Chondrocyte (in vitro differentiated cells): ENCODE measurements around the gene EEF1A2. TPM values are rescaled to one million over a fixed set of nuclear protein-coding genes. Genes with fewer than 3 reads are reported as not detected.
A peak's percentile ranks its signal among the peaks of the same experiment; 100 is the strongest.

Experiments
- DNase-seq: peaks from one replicate; pipeline ENCODE4 v3.0.0; 2021; ENCODE audit warnings: mixed read lengths, low spot score
- H3K27ac Mint-ChIP-seq: one replicate; pipeline ENCODE4 v1.8.0; 2021; ENCODE audit warnings: mild to moderate bottlenecking, moderate library complexity, mixed read lengths; ENCODE audit not compliant: unreplicated experiment
- H3K27me3 Mint-ChIP-seq: 2 replicates; pipeline ENCODE4 v1.8.0; 2021; ENCODE audit warnings: low read depth, mixed read lengths
- H3K36me3 Mint-ChIP-seq: 2 replicates; pipeline ENCODE4 v1.8.0; 2021; ENCODE audit warnings: low read depth, mixed read lengths
- H3K4me1 Mint-ChIP-seq: 2 replicates; pipeline ENCODE4 v1.8.0; 2021; ENCODE audit warnings: low read depth, mild to moderate bottlenecking, mixed read lengths
- H3K4me3 Mint-ChIP-seq: one replicate; pipeline ENCODE4 v1.8.0; 2021; ENCODE audit warnings: mild to moderate bottlenecking, moderate library complexity, mixed read lengths; ENCODE audit not compliant: unreplicated experiment
- H3K9me3 Mint-ChIP-seq: 2 replicates; pipeline ENCODE4 v1.8.0; 2021; ENCODE audit warnings: low read depth, mixed read lengths
- total RNA-seq: library from RNA; stranded (reverse); gene quantifications from 3 replicates; pipeline ENCODE4 v1.2.1, GENCODE V29; 2021
- TF ChIP-seq, protein P1 (sequence below): fragments of 200-600 bp; sonication (generic); IDR thresholded peaks from 2 replicates; pipeline ENCODE4 v1.5.0; 2021; ENCODE audit warnings: antibody characterized with exemption, mild to moderate bottlenecking, moderate library complexity

The EEF1A2 gene
- total RNA-seq, 1 donor from 2014 or later, result 5.5 TPM

DNA sequence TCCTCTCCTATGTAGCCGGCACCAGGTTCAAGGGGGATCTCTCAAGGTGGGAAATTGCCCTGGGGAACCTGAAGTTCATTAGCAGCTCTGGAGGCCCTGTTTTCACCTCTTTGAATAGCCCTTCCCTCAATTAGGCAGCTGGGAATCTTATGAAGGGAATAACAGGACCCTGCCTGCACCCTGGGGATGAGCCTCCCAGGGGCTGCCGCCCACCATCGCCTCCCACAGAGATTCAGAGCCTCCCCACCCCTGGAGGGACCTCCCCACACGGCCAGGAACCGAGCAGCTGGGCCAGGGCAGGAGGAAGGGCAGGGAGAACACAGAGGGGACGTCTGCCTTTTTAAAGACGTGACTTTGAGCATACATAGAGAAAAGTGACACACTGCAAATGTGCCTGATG is 4.6 kb upstream of the EEF1A2 start:
- H3K27ac Mint-ChIP-seq, result no peak overlapping the region
- H3K27me3 Mint-ChIP-seq, result peaks cover 8% of the 10 kb centered on the region
- no peak for DNase-seq
- H3K4me3 Mint-ChIP-seq, result no peak overlapping the region
- no peaks in the 10 kb centered on the region for H3K4me1 Mint-ChIP-seq
- peaks cover 22% of the 10 kb centered on the region for H3K9me3 Mint-ChIP-seq
- TF ChIP-seq, protein P1, sequence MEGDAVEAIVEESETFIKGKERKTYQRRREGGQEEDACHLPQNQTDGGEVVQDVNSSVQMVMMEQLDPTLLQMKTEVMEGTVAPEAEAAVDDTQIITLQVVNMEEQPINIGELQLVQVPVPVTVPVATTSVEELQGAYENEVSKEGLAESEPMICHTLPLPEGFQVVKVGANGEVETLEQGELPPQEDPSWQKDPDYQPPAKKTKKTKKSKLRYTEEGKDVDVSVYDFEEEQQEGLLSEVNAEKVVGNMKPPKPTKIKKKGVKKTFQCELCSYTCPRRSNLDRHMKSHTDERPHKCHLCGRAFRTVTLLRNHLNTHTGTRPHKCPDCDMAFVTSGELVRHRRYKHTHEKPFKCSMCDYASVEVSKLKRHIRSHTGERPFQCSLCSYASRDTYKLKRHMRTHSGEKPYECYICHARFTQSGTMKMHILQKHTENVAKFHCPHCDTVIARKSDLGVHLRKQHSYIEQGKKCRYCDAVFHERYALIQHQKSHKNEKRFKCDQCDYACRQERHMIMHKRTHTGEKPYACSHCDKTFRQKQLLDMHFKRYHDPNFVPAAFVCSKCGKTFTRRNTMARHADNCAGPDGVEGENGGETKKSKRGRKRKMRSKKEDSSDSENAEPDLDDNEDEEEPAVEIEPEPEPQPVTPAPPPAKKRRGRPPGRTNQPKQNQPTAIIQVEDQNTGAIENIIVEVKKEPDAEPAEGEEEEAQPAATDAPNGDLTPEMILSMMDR, result no peak
- peaks cover 10% of the 10 kb centered on the region for H3K36me3 Mint-ChIP-seq

DNA sequence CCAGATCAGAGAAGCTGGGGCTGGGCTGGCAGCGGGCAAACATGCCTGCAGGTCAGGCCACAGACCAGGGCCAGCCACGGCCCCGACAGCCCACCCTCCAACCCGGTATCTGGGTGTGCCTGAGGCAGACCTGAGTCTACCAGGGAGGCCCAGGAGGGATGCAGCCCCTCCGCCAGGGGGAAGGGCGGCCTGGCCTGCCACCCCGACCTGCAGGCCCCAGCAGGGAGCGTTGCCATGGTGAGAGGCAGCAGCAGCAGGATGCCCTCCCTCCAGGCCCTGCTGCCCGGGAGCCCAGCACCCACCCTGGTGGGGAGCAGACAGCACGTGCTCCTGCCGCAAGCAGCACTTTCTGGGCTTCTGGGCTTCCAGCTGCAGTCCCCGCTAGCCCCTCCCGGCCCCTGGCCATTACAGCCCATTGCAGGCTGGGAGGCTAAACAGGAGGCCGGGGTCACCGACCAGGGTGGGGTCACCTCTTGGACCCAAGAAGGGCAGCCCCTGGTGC is 3.8 kb upstream of the EEF1A2 start:
- H3K4me1 Mint-ChIP-seq, result no peaks in the 10 kb centered on the region
- DNase-seq, result no peak
- TF ChIP-seq, protein P1, result no peak
- peaks cover 15% of the 10 kb centered on the region for H3K9me3 Mint-ChIP-seq
- H3K4me3 Mint-ChIP-seq, result no peak overlapping the region
- H3K27ac Mint-ChIP-seq, result no peak overlapping the region
- peaks cover 8% of the 10 kb centered on the region for H3K27me3 Mint-ChIP-seq
- peaks cover 6% of the 10 kb centered on the region for H3K36me3 Mint-ChIP-seq

DNA sequence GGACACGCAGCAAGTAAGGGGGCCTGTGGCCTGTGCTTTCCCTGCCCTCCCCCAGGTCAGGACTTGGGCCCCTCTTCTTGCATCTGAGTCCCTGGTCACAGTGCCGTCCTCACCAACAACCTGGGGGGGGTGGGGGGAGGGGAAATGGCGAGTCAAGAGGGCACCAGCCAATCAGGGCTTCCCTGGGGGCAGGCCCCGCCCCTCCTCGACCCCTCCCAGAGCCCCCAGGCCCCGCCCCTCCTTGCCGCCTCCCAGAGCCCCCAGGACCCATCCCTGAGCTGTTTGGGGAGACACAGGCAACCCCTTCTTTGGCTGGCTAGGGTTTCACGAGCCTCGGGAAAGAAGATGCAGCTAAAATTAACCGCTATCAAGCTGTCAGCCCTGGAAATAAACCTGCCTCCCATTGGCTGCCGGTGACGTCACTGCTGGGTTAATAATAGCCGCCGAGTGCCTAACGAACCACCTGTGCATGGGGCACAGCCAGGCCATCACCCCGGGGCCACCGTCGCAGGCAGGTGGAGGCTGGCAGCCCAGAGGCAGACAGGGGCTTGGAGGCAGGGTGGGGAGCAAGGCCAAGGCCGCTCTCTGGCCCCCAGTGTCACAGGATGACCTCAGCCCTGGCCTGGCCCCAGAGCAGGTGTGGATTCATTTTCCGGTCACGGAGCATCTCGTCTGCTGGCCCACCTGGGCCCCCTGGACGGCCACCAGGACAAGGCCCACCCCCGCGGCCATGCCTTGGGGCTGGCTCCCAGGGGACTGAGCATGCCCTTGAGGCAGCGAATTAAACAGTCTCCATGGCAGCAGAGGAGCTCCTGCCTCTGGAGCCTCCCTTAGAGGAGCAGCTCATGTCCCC is 3.2 kb upstream of the EEF1A2 start:
- Mint-ChIP-seq H3K4me3 (no peak overlapping the region), H3K27ac (no peak overlapping the region), H3K36me3 (peaks cover 6% of the 10 kb centered on the region), H3K27me3 (peaks cover 8% of the 10 kb centered on the region), H3K9me3 (peaks cover 15% of the 10 kb centered on the region), H3K4me1 (no peaks in the 10 kb centered on the region)
- DNase-seq, result no peak
- TF ChIP-seq, protein P1, result no peak

DNA sequence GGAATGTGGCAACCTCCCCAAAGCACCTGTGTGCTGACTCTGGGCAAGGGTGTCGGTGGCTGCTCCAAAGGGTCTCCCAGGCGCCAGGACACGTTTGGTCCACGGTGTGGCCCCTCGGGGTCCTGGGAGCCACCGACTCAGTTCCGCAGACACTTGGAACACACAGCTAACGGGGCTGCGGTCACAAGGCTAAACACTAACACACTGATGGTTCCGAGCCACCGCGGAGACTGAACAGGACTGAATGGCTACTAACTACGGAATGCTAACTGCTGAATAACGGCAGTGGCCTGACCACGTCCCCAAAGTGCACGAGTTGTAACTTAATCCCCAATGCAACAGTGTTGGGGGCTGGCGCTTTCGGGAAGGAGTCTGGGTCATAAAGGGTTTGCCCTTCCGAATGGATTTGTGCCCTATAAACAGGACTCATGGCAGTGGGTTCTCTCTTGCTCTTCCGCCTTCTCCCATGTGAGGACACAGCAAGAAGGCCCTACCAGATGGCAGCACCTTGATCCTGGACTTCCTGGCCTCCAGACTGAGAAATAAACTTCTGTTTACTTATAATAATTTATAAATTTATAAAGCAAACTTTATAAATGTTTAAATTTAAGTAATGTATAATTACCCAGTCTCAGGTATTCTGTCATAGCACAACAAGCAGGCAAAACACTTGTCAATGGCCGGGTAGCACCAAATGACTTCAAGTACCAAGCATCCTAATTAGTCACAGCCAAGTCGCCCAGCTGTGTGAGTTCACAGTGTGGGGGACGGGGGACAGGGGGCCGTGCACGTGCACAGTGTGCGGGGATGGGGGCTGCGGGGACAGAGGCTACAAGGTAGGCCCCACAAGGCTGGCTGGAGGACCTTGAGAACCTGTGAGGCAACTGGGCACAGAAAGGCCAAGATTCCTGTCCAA is 2.3 kb upstream of the EEF1A2 start:
- peaks cover 5% of the 10 kb centered on the region for H3K27me3 Mint-ChIP-seq

More for the DNA sequence above, 2.3 kb upstream of the EEF1A2 start:
- Mint-ChIP-seq H3K4me3 (peak overlapping the region; percentile 12), H3K9me3 (peaks cover 10% of the 10 kb centered on the region), H3K27ac (no peak overlapping the region), H3K4me1 (no peaks in the 10 kb centered on the region), H3K36me3 (peaks cover 6% of the 10 kb centered on the region)
- DNase-seq, result peak; percentile 79
- TF ChIP-seq, protein P1, result no peak
